HepG2 (cell line): ENCODE results near the gene TPRX1. TPM values are rescaled to one million over a fixed set of nuclear protein-coding genes. Genes with fewer than 3 reads are reported as not detected.
A peak's percentile ranks its signal among the peaks of the same experiment; 100 is the strongest.

Experiments
- ELF4 ChIP-seq: sonication (generic); formaldehyde crosslinking; IDR thresholded peaks from 2 replicates; pipeline ENCODE4 v1.5.0; 2020; ENCODE audit warnings: missing genetic modification reagents, mild to moderate bottlenecking, moderate library complexity, borderline replicate concordance
- MEIS1 ChIP-seq: sonication (generic); formaldehyde crosslinking; IDR thresholded peaks from 2 replicates; pipeline ENCODE4 v1.9.0; 2021; ENCODE audit warnings: mild to moderate bottlenecking, missing genetic modification reagents, moderate library complexity, borderline replicate concordance
- ZNF235 ChIP-seq: sonication (generic); formaldehyde crosslinking; IDR thresholded peaks from 2 replicates; pipeline ENCODE4 v1.8.1; 2023; ENCODE audit warnings: mild to moderate bottlenecking, missing genetic modification reagents, borderline replicate concordance
- ZNF292 ChIP-seq: sonication (generic); formaldehyde crosslinking; IDR thresholded peaks from 2 replicates; pipeline ENCODE4 v1.8.1; 2022; ENCODE audit warnings: mild to moderate bottlenecking, low read depth, missing genetic modification reagents, borderline replicate concordance
- ZNF354B ChIP-seq: sonication (generic); formaldehyde crosslinking; IDR thresholded peaks from 2 replicates; pipeline ENCODE4 v1.8.0; 2022; ENCODE audit warnings: mild to moderate bottlenecking, missing genetic modification reagents
- ZNF563 ChIP-seq: sonication (generic); formaldehyde crosslinking; IDR thresholded peaks from 2 replicates; pipeline ENCODE4 v1.8.0; 2022; ENCODE audit warnings: mild to moderate bottlenecking, moderate library complexity, missing genetic modification reagents
- ZNF746 ChIP-seq: sonication (generic); formaldehyde crosslinking; IDR thresholded peaks from 2 replicates; pipeline ENCODE4 v1.8.0; 2022; ENCODE audit warnings: mild to moderate bottlenecking, missing genetic modification reagents
- ZNF781 ChIP-seq: sonication (generic); formaldehyde crosslinking; IDR thresholded peaks from 2 replicates; pipeline ENCODE4 v1.5.1; 2020; ENCODE audit warnings: borderline replicate concordance, mild to moderate bottlenecking, missing genetic modification reagents; ENCODE audit errors: not compliant biosample characterization
- polyA plus RNA-seq, 8 experiments: library from polyadenylated mRNA; depleted of rRNA in 3 of 8; stranded (reverse) in 7 of 8; unstranded in 1 of 8; fragments of >200 nt; fragmentation: Illumina TruSeq in 4 of 8; extraction: Trizol in 4 of 8; gene quantifications; 2 replicates each; pipeline versions ENCODE4 v1.2.1 to v1.2.3, GENCODE V29; 2011 to 2016; ENCODE audit warnings: low read depth in 4 of 8, missing spikeins in 1 of 8, mixed read lengths in 1 of 8; ENCODE audit not compliant: insufficient read depth in 1 of 8
- total RNA-seq, 5 experiments: library from RNA; depleted of rRNA; stranded (reverse); fragments of >200 nt; fragmentation: Illumina TruSeq; extraction: Trizol; gene quantifications; 2 replicates each; pipeline ENCODE4 v1.2.3, GENCODE V29; 2016; ENCODE audit warnings: low read depth in 1 of 5
- TF ChIP-seq, protein P1 (sequence below): sonication (generic); formaldehyde crosslinking; conservative IDR thresholded peaks from 2 replicates; pipeline ENCODE4 v1.8.0; 2022; ENCODE audit warnings: missing genetic modification reagents
- TF ChIP-seq, protein P2 (sequence below): IDR thresholded peaks from 2 replicates; pipeline ENCODE4 v1.6.1; 2016; ENCODE audit warnings: low read depth
- TF ChIP-seq, protein P3 (sequence below): sonication (generic); formaldehyde crosslinking; IDR thresholded peaks from 2 replicates; pipeline ENCODE4 v1.4.0; 2020; ENCODE audit warnings: missing genetic modification reagents
- TF ChIP-seq, protein P4 (sequence below): sonication (generic); formaldehyde crosslinking; IDR thresholded peaks from 2 replicates; pipeline ENCODE4 v1.4.0; 2020; ENCODE audit warnings: missing genetic modification reagents
- TF ChIP-seq, protein P5 (sequence below): sonication (generic); formaldehyde crosslinking; IDR thresholded peaks from 2 replicates; pipeline ENCODE4 v1.4.0; 2020; ENCODE audit warnings: missing genetic modification reagents
- TF ChIP-seq, protein P6 (sequence below): sonication (generic); formaldehyde crosslinking; IDR thresholded peaks from 2 replicates; pipeline ENCODE4 v1.8.0; 2022; ENCODE audit warnings: missing genetic modification reagents, low read depth, mild to moderate bottlenecking, borderline replicate concordance

Gene TPRX1
- total and polyA plus RNA-seq, 2 of the 13 experiments (the other 11 are each of a cell fraction or from before 2014, with no cell fraction given): not detected

DNA sequence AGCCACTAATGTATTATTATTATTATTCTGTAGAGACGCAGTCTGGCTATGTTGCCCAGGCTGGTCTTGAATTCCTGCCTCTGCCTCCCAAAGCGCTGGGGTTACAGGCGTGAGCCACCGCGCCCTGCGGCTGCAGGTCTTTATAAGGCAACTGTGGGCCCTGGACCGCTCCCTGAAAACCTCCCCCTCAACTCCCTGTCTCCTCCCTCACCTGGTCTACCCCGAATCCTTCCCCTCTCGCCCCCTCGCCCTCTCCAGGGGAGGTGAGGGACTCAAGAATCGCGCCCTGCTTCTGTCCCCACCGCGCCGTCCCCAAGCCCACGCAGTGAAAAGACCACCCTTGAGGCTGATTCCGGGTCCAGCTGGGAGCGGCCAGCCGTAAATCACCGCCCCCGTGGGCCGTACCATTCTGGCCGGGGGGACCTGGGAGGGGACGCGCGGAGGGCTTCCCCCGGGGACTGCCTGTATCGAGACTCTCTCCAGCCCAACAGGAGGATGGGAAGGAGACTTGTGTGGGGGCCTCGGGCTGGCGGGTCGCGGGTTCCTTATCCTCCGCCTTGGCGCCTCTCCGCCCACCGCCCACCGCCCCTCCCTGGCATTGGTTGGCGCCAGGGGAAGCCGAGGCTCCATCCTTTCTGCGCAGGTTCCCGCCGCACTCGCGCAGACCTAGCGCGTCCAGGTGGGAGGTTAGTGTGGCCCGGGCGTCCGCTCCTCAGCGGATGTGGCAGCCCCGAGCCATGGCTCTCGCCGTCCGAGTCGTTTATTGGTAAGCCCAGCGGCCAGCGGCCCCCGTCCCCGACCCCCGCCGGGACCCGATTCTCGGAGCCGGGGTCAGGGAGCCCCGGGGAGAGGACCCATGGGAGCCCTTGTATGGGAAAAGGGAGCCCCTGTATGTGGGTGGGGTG, 26.1 kb downstream of the TPRX1 start, which contains the start of gene SELENOW (continued):
- TF ChIP-seq ELF4 (CRISPR knock-in tag): no peak
- TF ChIP-seq MEIS1 (CRISPR knock-in tag): peak; percentile 56; the same call in 1 of the 2 replicates
- TF ChIP-seq ZNF746 (CRISPR knock-in tag): 0 out of 2 replicates have a peak, but pooled peaks have one; percentile 10
- TF ChIP-seq, protein P1, sequence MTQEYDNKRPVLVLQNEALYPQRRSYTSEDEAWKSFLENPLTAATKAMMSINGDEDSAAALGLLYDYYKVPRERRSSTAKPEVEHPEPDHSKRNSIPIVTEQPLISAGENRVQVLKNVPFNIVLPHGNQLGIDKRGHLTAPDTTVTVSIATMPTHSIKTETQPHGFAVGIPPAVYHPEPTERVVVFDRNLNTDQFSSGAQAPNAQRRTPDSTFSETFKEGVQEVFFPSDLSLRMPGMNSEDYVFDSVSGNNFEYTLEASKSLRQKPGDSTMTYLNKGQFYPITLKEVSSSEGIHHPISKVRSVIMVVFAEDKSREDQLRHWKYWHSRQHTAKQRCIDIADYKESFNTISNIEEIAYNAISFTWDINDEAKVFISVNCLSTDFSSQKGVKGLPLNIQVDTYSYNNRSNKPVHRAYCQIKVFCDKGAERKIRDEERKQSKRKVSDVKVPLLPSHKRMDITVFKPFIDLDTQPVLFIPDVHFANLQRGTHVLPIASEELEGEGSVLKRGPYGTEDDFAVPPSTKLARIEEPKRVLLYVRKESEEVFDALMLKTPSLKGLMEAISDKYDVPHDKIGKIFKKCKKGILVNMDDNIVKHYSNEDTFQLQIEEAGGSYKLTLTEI (CRISPR knock-in tag): no peak
- TF ChIP-seq ZNF354B (CRISPR knock-in tag): no peak
- TF ChIP-seq, protein P2, sequence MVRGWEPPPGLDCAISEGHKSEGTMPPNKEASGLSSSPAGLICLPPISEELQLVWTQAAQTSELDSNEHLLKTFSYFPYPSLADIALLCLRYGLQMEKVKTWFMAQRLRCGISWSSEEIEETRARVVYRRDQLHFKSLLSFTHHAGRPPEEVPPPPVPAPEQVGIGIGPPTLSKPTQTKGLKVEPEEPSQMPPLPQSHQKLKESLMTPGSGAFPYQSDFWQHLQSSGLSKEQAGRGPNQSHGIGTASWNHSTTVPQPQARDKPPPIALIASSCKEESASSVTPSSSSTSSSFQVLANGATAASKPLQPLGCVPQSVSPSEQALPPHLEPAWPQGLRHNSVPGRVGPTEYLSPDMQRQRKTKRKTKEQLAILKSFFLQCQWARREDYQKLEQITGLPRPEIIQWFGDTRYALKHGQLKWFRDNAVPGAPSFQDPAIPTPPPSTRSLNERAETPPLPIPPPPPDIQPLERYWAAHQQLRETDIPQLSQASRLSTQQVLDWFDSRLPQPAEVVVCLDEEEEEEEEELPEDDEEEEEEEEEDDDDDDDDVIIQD (CRISPR knock-in tag): no peak
- TF ChIP-seq, protein P3, sequence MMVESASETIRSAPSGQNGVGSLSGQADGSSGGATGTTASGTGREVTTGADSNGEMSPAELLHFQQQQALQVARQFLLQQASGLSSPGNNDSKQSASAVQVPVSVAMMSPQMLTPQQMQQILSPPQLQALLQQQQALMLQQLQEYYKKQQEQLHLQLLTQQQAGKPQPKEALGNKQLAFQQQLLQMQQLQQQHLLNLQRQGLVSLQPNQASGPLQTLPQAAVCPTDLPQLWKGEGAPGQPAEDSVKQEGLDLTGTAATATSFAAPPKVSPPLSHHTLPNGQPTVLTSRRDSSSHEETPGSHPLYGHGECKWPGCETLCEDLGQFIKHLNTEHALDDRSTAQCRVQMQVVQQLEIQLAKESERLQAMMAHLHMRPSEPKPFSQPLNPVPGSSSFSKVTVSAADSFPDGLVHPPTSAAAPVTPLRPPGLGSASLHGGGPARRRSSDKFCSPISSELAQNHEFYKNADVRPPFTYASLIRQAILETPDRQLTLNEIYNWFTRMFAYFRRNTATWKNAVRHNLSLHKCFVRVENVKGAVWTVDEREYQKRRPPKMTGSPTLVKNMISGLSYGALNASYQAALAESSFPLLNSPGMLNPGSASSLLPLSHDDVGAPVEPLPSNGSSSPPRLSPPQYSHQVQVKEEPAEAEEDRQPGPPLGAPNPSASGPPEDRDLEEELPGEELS (CRISPR knock-in tag): peak; percentile 61; the same call in 1 of the 2 replicates
- TF ChIP-seq, protein P4, sequence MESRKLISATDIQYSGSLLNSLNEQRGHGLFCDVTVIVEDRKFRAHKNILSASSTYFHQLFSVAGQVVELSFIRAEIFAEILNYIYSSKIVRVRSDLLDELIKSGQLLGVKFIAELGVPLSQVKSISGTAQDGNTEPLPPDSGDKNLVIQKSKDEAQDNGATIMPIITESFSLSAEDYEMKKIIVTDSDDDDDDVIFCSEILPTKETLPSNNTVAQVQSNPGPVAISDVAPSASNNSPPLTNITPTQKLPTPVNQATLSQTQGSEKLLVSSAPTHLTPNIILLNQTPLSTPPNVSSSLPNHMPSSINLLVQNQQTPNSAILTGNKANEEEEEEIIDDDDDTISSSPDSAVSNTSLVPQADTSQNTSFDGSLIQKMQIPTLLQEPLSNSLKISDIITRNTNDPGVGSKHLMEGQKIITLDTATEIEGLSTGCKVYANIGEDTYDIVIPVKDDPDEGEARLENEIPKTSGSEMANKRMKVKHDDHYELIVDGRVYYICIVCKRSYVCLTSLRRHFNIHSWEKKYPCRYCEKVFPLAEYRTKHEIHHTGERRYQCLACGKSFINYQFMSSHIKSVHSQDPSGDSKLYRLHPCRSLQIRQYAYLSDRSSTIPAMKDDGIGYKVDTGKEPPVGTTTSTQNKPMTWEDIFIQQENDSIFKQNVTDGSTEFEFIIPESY (CRISPR knock-in tag): no peak
- TF ChIP-seq ZNF781 (CRISPR knock-in tag): no peak
- TF ChIP-seq, protein P5, sequence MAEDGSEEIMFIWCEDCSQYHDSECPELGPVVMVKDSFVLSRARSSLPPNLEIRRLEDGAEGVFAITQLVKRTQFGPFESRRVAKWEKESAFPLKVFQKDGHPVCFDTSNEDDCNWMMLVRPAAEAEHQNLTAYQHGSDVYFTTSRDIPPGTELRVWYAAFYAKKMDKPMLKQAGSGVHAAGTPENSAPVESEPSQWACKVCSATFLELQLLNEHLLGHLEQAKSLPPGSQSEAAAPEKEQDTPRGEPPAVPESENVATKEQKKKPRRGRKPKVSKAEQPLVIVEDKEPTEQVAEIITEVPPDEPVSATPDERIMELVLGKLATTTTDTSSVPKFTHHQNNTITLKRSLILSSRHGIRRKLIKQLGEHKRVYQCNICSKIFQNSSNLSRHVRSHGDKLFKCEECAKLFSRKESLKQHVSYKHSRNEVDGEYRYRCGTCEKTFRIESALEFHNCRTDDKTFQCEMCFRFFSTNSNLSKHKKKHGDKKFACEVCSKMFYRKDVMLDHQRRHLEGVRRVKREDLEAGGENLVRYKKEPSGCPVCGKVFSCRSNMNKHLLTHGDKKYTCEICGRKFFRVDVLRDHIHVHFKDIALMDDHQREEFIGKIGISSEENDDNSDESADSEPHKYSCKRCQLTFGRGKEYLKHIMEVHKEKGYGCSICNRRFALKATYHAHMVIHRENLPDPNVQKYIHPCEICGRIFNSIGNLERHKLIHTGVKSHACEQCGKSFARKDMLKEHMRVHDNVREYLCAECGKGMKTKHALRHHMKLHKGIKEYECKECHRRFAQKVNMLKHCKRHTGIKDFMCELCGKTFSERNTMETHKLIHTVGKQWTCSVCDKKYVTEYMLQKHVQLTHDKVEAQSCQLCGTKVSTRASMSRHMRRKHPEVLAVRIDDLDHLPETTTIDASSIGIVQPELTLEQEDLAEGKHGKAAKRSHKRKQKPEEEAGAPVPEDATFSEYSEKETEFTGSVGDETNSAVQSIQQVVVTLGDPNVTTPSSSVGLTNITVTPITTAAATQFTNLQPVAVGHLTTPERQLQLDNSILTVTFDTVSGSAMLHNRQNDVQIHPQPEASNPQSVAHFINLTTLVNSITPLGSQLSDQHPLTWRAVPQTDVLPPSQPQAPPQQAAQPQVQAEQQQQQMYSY (CRISPR knock-in tag): 0 out of 2 replicates have a peak, but pooled peaks have one; percentile 21
- no peak; the same call in 1 of the 2 replicates for TF ChIP-seq ZNF235 (CRISPR knock-in tag)
- TF ChIP-seq, protein P6, sequence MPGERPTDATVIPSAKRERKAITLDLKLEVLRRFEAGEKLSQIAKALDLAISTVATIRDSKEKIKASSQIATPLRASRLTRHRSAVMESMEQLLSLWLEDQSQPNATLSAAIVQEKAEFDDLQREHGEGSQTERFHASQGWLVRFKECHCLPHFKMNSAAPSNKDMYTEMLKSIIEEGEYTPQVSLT (CRISPR knock-in tag): no peak
- peak; percentile 72 for TF ChIP-seq ZNF563 (CRISPR knock-in tag)
- peak; percentile 77 for TF ChIP-seq ZNF292 (CRISPR knock-in tag)
